Esophagus muscularis mucosa (tissue), 4 donors: Measurements from ENCODE around the gene STT3B. TPM values are rescaled to one million over a fixed set of nuclear protein-coding genes. Genes with fewer than 3 reads are reported as not detected.

Experiments used
- DNase-seq: peaks from one replicate; pipeline ENCODE4 v3.0.0-alpha.2; 2017; ENCODE audit errors: extremely low spot score
- H3K27ac ChIP-seq, 4 donors: fragments of 200-600 bp; sonication (generic); replicated peaks in 1 of 4; 1 replicate in 3 of 4; 2 replicates in 1 of 4; pipeline ENCODE4 v1.5.1; 2016 to 2019; ENCODE audit warnings: mild to moderate bottlenecking in 1 of 4
- H3K27me3 ChIP-seq, 4 donors: fragments of 200-600 bp; sonication (generic); one replicate each; pipeline versions ENCODE4 v1.5.1 to v1.6.0; 2016 to 2019
- H3K36me3 ChIP-seq, 4 donors: fragments of 200-600 bp; sonication (generic); one replicate each; pipeline ENCODE4 v1.5.1; 2016 to 2019
- H3K4me1 ChIP-seq, 4 donors: fragments of 200-600 bp; sonication (generic); one replicate each; pipeline ENCODE4 v1.5.1; 2016 to 2019
- H3K4me3 ChIP-seq, 4 donors: fragments of 200-600 bp; sonication (generic); 1 replicate in 2 of 4; 2 replicates in 2 of 4; pipeline ENCODE4 v1.5.1; 2016 to 2019; ENCODE audit warnings: mild to moderate bottlenecking in 4 of 4, moderate library complexity in 1 of 4
- H3K9me3 ChIP-seq, 4 donors: fragments of 200-600 bp; sonication (generic); 1 replicate in 3 of 4; 2 replicates in 1 of 4; pipeline ENCODE4 v1.5.1; 2016 to 2019
- CTCF ChIP-seq, 3 experiments: fragments of 200-600 bp in 2 of 3; fragments of 450-650 bp in 1 of 3; sonication (generic) in 2 of 3; IDR thresholded peaks; one replicate each; pipeline ENCODE4 v1.5.1; 2017 to 2019; ENCODE audit warnings: antibody characterized with exemption in 3 of 3, mild to moderate bottlenecking in 2 of 3, moderate library complexity in 1 of 3
- EP300 ChIP-seq: sonication (generic); formaldehyde crosslinking; IDR thresholded peaks from one replicate; pipeline ENCODE4 v1.6.1; 2017; ENCODE audit warnings: antibody characterized with exemption
- POLR2A ChIP-seq: fragments of 450-650 bp; IDR thresholded peaks from one replicate; pipeline ENCODE4 v1.6.1; 2017; ENCODE audit warnings: antibody characterized with exemption, moderate library complexity, mild to moderate bottlenecking, low read depth
- POLR2AphosphoS5 ChIP-seq, 2 donors: sonication (generic); formaldehyde crosslinking; IDR thresholded peaks; one replicate each; pipeline ENCODE4 v1.6.1; 2017; ENCODE audit warnings: antibody characterized with exemption in 2 of 2
- WGBS: methylation state at CpG from one replicate; pipeline ENCODE4 v1.1.5; 2018; 5-methylcytosine and 5-hydroxymethylcytosine counted together
- intact Hi-C: fragments of 100-400 bp; cut with DNase I; formaldehyde crosslinking; loops from one replicate; pipeline ENCODE4 v1.15.1; 2023
- total RNA-seq, 4 donors: library from RNA; depleted of rRNA; stranded (reverse); fragments of >200 nt; gene quantifications; one replicate each; pipeline versions ENCODE4 v1.1.0 to v1.2.1, GENCODE V29; 2016

The STT3B gene
- total RNA-seq, 4 donors from 2014 or later = 58.8 to 74.3 (median 69.3) TPM

DNA sequence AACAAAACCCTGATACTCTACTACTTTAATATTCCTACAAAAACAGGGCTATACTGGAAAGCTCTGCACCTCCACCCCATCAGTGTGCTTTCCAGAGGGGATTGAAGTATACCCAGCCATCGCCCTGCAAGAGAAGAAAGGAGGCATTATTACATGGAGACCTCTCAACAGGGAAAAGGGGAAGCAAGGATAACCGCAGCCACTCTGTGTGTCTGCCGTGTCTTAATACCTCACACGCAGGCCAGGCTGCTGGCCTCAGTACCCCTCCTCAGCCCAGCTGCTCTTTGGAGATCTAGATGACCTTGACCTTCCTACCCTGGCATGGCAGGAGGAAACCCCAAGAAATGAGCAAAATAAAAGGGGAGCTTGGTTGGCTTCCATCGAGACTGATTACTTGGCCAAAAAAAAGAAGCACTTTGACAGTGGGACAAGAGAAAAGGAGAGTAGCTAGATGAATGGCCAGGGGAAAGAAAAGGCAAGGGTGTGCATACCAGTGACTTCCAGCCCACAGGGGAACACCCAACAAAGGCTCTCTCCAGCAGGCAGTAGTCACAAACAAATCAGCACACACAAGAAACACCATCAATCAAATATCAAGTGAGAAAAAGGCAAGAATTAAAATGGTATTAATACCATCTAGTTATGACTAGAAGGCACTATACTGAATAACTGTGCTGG, 129.4 kb downstream of the STT3B start:
- WGBS = 86% methylated on average over 5 of the region's 5 CpGs
- peaks cover 0 to 3% (median 0%) of the 10 kb centered on the region in 4 donors for H3K36me3 ChIP-seq

GRCh38 chr3:31664031-31664430, 131.3 kb downstream of the STT3B start:
- TF ChIP-seq POLR2A = no peak
- Histone ChIP-seq H3K4me3 (no peak overlapping the region), H3K9me3 (no peaks in the 10 kb centered on the region), H3K36me3 (peaks cover 0 to 3% (median 0%) of the 10 kb centered on the region in 4 donors), H3K4me1 (no peaks in the 10 kb centered on the region), H3K27me3 (no peaks in the 10 kb centered on the region), H3K27ac (no peak overlapping the region)
- no peak for DNase-seq
- WGBS = 99% methylated on average over 17 of the region's 17 CpGs
- intact Hi-C loops = no loop called here

More for the DNA sequence above, 129.4 kb downstream of the STT3B start:
- Histone ChIP-seq H3K27ac (no peak overlapping the region), H3K4me1 (no peaks in the 10 kb centered on the region), H3K27me3 (no peaks in the 10 kb centered on the region), H3K9me3 (peaks cover 0 to 5% (median 2%) of the 10 kb centered on the region in 4 donors), H3K4me3 (no peak overlapping the region)
- no peak for TF ChIP-seq POLR2AphosphoS5 (IDR thresholded peaks at IDR 0.05)
- no peak for TF ChIP-seq EP300
- no peak for TF ChIP-seq POLR2A
- no peak for TF ChIP-seq CTCF (IDR thresholded peaks at IDR 0.05)
- DNase-seq = no peak
- intact Hi-C loops = no loop called here

GRCh38 chr3:31667582-31667981, 134.9 kb downstream of the STT3B start:
- Histone ChIP-seq H3K27ac (no peak overlapping the region), H3K36me3 (peaks cover 0 to 3% (median 0%) of the 10 kb centered on the region in 4 donors), H3K4me1 (peaks cover 0 to 4% (median 0%) of the 10 kb centered on the region in 4 donors), H3K9me3 (no peaks in the 10 kb centered on the region), H3K4me3 (no peak overlapping the region), H3K27me3 (no peaks in the 10 kb centered on the region)
- no peak for TF ChIP-seq CTCF (IDR thresholded peaks at IDR 0.05)
- no peak for TF ChIP-seq POLR2A
- no peak for TF ChIP-seq POLR2AphosphoS5 (IDR thresholded peaks at IDR 0.05)
- TF ChIP-seq EP300 = no peak
- intact Hi-C loops = no loop called here
- 88% methylated on average over 1 of the region's 1 CpG for WGBS
- no peak for DNase-seq

DNA sequence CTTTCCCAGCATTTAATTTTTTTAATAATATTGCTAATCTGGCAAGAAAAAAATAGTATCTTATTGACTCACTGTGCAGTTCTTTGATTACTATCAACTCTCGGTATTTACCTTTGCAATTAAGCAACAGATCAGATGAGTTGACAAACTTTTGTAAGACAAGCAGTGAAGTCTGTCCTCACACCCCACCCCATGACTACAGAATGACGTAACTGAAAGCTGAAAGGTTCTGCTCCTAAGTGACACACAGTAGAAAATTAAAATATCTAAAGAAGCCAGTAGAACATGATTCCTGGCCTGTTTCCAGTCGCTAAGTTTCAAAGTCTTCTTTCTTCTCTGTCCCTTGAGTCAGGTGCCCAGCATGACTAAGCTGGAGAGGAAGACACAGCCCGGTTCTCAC, 135.5 kb downstream of the STT3B start:
- Histone ChIP-seq H3K9me3 (no peaks in the 10 kb centered on the region), H3K27ac (no peak overlapping the region), H3K27me3 (no peaks in the 10 kb centered on the region), H3K4me3 (no peak overlapping the region), H3K36me3 (peaks cover 0 to 3% (median 0%) of the 10 kb centered on the region in 4 donors), H3K4me1 (peaks cover 0 to 4% (median 0%) of the 10 kb centered on the region in 4 donors)
- DNase-seq = no peak
- TF ChIP-seq CTCF (IDR thresholded peaks at IDR 0.05) (no peak), POLR2A (no peak), EP300 (no peak), POLR2AphosphoS5 (IDR thresholded peaks at IDR 0.05) (no peak)
- intact Hi-C loops = no loop called here
- WGBS = 89% methylated on average over 4 of the region's 4 CpGs

DNA sequence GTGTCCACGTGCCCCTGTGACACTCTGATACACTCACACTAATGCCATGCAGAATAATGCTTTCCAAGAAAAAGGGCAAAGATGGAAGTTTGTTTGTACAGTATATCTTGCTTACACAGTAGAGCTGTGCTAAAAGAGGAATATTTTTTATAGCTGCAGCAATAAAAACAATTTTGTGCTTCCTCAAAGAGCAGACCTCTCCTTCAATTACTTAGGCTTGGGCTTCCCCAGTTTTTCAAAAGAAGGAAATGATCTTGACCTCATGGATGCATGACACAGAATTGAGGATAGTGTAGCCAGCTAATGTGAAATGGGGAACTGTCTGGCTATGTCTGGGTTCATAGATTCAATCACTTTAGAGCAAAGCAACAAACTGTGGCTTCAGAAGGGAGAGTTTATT, 137.4 kb downstream of the STT3B start:
- no peaks in the 10 kb centered on the region for H3K27me3 ChIP-seq
- no peaks in the 10 kb centered on the region for H3K36me3 ChIP-seq
- peaks cover 0 to 4% (median 0%) of the 10 kb centered on the region in 4 donors for H3K4me1 ChIP-seq
- intact Hi-C loops = no loop called here
- TF ChIP-seq EP300 = no peak
- no peak for TF ChIP-seq POLR2A
- no peak for TF ChIP-seq CTCF (IDR thresholded peaks at IDR 0.05)
- no peak for TF ChIP-seq POLR2AphosphoS5 (IDR thresholded peaks at IDR 0.05)
- 75% methylated on average over 1 of the region's 1 CpG for whole genome bisulfite sequencing
- no peak overlapping the region for H3K27ac ChIP-seq
- no peak overlapping the region for H3K4me3 ChIP-seq
- DNase-seq = no peak
- no peaks in the 10 kb centered on the region for H3K9me3 ChIP-seq
